B cell (primary cell): ENCODE results near the gene WARS2. TPM values are rescaled to one million over a fixed set of nuclear protein-coding genes. Genes with fewer than 3 reads are reported as not detected.

ENCODE experiments used
- ATAC-seq: fragments of 200-7000 bp; cut with Tn5 transposase; one replicate; pipeline ENCODE4 v1.10.0; 2021; ENCODE audit warnings: low read depth, mild to moderate bottlenecking, moderate number of reproducible peaks, moderate library complexity
- CTCF ChIA-PET: fragments of 350-600 bp; sonication (Branson Sonifier 250); formaldehyde crosslinking; loops from one replicate; lab custom pipeline; 2021; ENCODE audit warnings: antibody characterized with exemption, inconsistent platforms; lab: Charles Lee
- POLR2A ChIA-PET: fragments of 350-600 bp; sonication (Branson Sonifier 250); formaldehyde crosslinking; loops from one replicate; lab custom pipeline; 2021; ENCODE audit warnings: antibody characterized with exemption; lab: Charles Lee
- DNase-seq: peaks from one replicate; pipeline ENCODE4 v3.0.0; 2013
- H2AFZ ChIP-seq: 2 replicates; pipeline ENCODE4 v1.6.1; 2012; ENCODE audit warnings: mild to moderate bottlenecking, low read depth, low read length; ENCODE audit not compliant: insufficient read depth, poor library complexity, severe bottlenecking
- H3K27ac ChIP-seq, 2 donors: 1 replicate in 1 of 2; 2 replicates in 1 of 2; pipeline ENCODE4 v1.5.1; 2012 to 2013; ENCODE audit warnings: low read length in 2 of 2, mild to moderate bottlenecking in 2 of 2, moderate library complexity in 1 of 2
- H3K27me3 ChIP-seq, 4 experiments: fragments of 200-600 bp in 1 of 4; sonication (generic) in 1 of 4; replicated peaks in 1 of 4; 1 replicate in 2 of 4; 2 replicates in 2 of 4; pipeline versions ENCODE4 v1.6.1 to v1.7.0; 2013 to 2016; ENCODE audit warnings: low read length in 3 of 4, mild to moderate bottlenecking in 2 of 4, mixed read lengths in 1 of 4, moderate library complexity in 1 of 4; ENCODE audit not compliant: insufficient read depth in 4 of 4, control insufficient read depth in 3 of 4; ENCODE audit errors: control extremely low read depth in 1 of 4
- H3K36me3 ChIP-seq, 2 experiments: replicated peaks in 1 of 2; 1 replicate in 1 of 2; 2 replicates in 1 of 2; pipeline versions ENCODE4 v1.6.1 to v1.7.1; 2013; ENCODE audit warnings: low read length in 1 of 2; ENCODE audit not compliant: insufficient read depth in 2 of 2, control insufficient read depth in 1 of 2; ENCODE audit errors: control extremely low read depth in 1 of 2, extremely low read depth in 1 of 2
- H3K4me1 ChIP-seq, 2 donors: fragments of 200-600 bp in 1 of 2; sonication (generic) in 1 of 2; 1 replicate in 1 of 2; 2 replicates in 1 of 2; pipeline versions ENCODE4 v1.5.1 to v1.6.1; 2013 to 2017; ENCODE audit warnings: low read length in 2 of 2; ENCODE audit not compliant: control insufficient read depth in 2 of 2, insufficient read depth in 2 of 2
- H3K4me2 ChIP-seq: replicated peaks from 2 replicates; pipeline ENCODE3; 2012; ENCODE audit warnings: mild to moderate bottlenecking, low read depth, low read length; ENCODE audit not compliant: poor library complexity, severe bottlenecking
- H3K4me3 ChIP-seq, 5 experiments: fragments of 200-600 bp in 1 of 5; sonication (generic) in 1 of 5; 1 replicate in 3 of 5; 2 replicates in 2 of 5; pipeline versions ENCODE4 v1.5.1 to v1.7.0; 2011 to 2016; ENCODE audit warnings: low read length in 4 of 5, mild to moderate bottlenecking in 4 of 5, low read depth in 2 of 5, control low read depth in 1 of 5, moderate library complexity in 1 of 5; ENCODE audit not compliant: insufficient read depth in 1 of 5; ENCODE audit errors: control extremely low read depth in 1 of 5, extremely low read depth in 1 of 5
- H3K79me2 ChIP-seq: fragments of 200-600 bp; sonication (generic); one replicate; pipeline ENCODE4 v1.6.0; 2016; ENCODE audit warnings: low read length; ENCODE audit not compliant: control insufficient read depth, insufficient read depth
- H3K9ac ChIP-seq: fragments of 200-600 bp; sonication (generic); 2 replicates; pipeline ENCODE4 v1.6.1; 2017; ENCODE audit warnings: mild to moderate bottlenecking, low read length, moderate library complexity
- H3K9me3 ChIP-seq, 3 donors: one replicate each; pipeline versions ENCODE4 v1.6.1 to v1.7.1; 2013; ENCODE audit warnings: low read length in 2 of 3; ENCODE audit not compliant: control insufficient read depth in 2 of 3, insufficient read depth in 1 of 3; ENCODE audit errors: control extremely low read depth in 1 of 3
- H4K20me1 ChIP-seq: 2 replicates; pipeline ENCODE4 v1.6.0; 2012; ENCODE audit warnings: mild to moderate bottlenecking, low read length; ENCODE audit not compliant: insufficient read depth, control insufficient read depth, poor library complexity, severe bottlenecking
- H3K27ac Mint-ChIP-seq: one replicate; pipeline ENCODE4 v1.8.0; 2021; ENCODE audit warnings: mixed read lengths
- H3K27me3 Mint-ChIP-seq: one replicate; pipeline ENCODE4 v1.8.0; 2021; ENCODE audit warnings: mixed read lengths
- H3K4me1 Mint-ChIP-seq: one replicate; pipeline ENCODE4 v1.8.0; 2021; ENCODE audit warnings: mixed read lengths
- H3K4me3 Mint-ChIP-seq: one replicate; pipeline ENCODE4 v1.8.0; 2021; ENCODE audit warnings: mixed read lengths
- H3K9me3 Mint-ChIP-seq: one replicate; pipeline ENCODE4 v1.8.0; 2022; ENCODE audit warnings: mixed read lengths; ENCODE audit not compliant: insufficient read depth
- EZH2 ChIP-seq: IDR thresholded peaks from 2 replicates; pipeline ENCODE4 v1.6.1; 2012; ENCODE audit warnings: borderline replicate concordance, low read depth, mild to moderate bottlenecking, moderate library complexity, low read length; ENCODE audit not compliant: insufficient read depth, poor library complexity, severe bottlenecking
- WGBS: methylation state at CpG from one replicate; pipeline ENCODE4 v1.1.5; 2013; ENCODE audit warnings: missing lambda C conversion rate; ENCODE audit not compliant: insufficient coverage; 5-methylcytosine and 5-hydroxymethylcytosine counted together
- intact Hi-C: fragments of 100-400 bp; cut with micrococcal nuclease; formaldehyde crosslinking; loops from one replicate; pipeline ENCODE4 v1.10.0; 2022
- polyA plus RNA-seq: library from polyadenylated mRNA; depleted of rRNA; stranded (reverse); fragments of >200 nt; gene quantifications from 2 replicates; pipeline ENCODE4 v1.2.3, GENCODE V29; 2012
- total RNA-seq, 2 donors: library from RNA; stranded (reverse); fragments of 120-200 nt in 1 of 2; gene quantifications; 1 replicate in 1 of 2; 2 replicates in 1 of 2; pipeline versions ENCODE4 v1.2.3 to v1.2.4, GENCODE V29; 2013 to 2022
- TF ChIP-seq, protein P1 (sequence below): fragments of 200-600 bp; IDR thresholded peaks from one replicate; pipeline ENCODE4 v1.8.0; 2022; ENCODE audit warnings: antibody characterized with exemption, mild to moderate bottlenecking

WARS2 gene
- total and polyA plus RNA-seq, 2 donors (not counting 1 experiment from before 2014, with no cell fraction given) = 4.2 to 14.3 TPM

DNA sequence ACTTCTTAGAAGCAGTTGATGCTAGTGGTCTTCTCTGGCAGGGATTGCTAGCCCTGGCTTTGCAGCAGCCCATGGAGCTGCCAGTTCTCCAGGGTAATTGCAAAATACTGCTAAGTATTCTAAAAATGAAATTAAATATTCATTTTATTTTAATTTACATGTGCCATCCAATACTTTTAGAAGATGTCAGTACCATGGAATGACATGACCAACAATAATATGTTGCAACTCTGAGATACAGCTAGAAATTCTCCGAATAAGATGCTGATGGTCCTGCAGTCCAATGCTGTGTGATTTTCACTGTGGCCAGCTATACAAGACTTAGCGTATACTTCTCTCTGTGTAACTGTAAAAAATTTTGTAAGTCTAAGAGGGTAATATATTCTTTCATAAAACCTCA, 20.0 kb upstream of the WARS2 start:
- H3K9me3 Mint-ChIP-seq = peaks cover 3% of the 10 kb centered on the region
- H3K4me2 ChIP-seq = no peak overlapping the region
- no peaks in the 10 kb centered on the region for H4K20me1 ChIP-seq
- TF ChIP-seq, protein P1, sequence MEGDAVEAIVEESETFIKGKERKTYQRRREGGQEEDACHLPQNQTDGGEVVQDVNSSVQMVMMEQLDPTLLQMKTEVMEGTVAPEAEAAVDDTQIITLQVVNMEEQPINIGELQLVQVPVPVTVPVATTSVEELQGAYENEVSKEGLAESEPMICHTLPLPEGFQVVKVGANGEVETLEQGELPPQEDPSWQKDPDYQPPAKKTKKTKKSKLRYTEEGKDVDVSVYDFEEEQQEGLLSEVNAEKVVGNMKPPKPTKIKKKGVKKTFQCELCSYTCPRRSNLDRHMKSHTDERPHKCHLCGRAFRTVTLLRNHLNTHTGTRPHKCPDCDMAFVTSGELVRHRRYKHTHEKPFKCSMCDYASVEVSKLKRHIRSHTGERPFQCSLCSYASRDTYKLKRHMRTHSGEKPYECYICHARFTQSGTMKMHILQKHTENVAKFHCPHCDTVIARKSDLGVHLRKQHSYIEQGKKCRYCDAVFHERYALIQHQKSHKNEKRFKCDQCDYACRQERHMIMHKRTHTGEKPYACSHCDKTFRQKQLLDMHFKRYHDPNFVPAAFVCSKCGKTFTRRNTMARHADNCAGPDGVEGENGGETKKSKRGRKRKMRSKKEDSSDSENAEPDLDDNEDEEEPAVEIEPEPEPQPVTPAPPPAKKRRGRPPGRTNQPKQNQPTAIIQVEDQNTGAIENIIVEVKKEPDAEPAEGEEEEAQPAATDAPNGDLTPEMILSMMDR = no peak
- TF ChIP-seq EZH2 = no peak
- H3K4me3 ChIP-seq = no peak overlapping the region
- DNase-seq = no peak
- no peaks in the 10 kb centered on the region for H3K9me3 ChIP-seq
- peaks cover 8% of the 10 kb centered on the region for H3K79me2 ChIP-seq
- H3K27ac ChIP-seq = no peak overlapping the region
- ChIA-PET CTCF (no interaction called here), POLR2A (no interaction called here)
- ATAC-seq = no peak
- intact Hi-C loops = no loop called here
- peaks cover 10 to 42% of the 10 kb centered on the region in 2 experiments for H3K36me3 ChIP-seq
- no peak overlapping the region for H3K4me3 Mint-ChIP-seq
- no peaks in the 10 kb centered on the region for H3K27me3 ChIP-seq
- H2AFZ ChIP-seq = no peak overlapping the region
- H3K4me1 Mint-ChIP-seq = peaks cover 2% of the 10 kb centered on the region
- H3K9ac ChIP-seq = no peak overlapping the region
- H3K4me1 ChIP-seq = no peaks in the 10 kb centered on the region
- no peak overlapping the region for H3K27ac Mint-ChIP-seq
- no CpG with 5 or more reads among the region's 2 CpGs for WGBS
- no peaks in the 10 kb centered on the region for H3K27me3 Mint-ChIP-seq

DNA sequence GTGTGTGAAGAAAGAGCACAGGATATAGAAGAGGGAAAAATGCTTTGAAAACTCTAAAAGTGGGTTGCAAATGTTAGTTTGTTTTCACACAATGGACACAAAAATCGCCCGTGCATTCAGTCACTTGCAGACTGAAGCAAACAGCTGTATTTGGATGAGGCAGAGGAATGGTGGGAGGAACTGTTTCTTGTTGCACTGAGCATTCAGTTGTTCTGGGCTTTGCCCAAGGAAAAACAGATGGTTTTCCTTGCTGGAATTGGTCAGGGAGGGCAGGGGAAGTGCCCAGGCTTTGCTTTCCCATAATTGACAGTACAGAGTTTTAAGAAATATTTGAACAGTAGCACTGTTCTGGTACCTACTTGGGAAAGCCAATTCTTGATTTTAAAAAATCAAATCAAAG, 19.5 kb upstream of the WARS2 start:
- WGBS = 100% methylated on average over 2 of the region's 2 CpGs
- POLR2A ChIA-PET = no interaction called here
- Histone ChIP-seq H3K9ac (no peak overlapping the region), H3K4me2 (no peak overlapping the region), H3K36me3 (peaks cover 11 to 42% of the 10 kb centered on the region in 2 experiments), H3K9me3 (no peaks in the 10 kb centered on the region), H3K4me1 (no peaks in the 10 kb centered on the region), H3K27me3 (no peaks in the 10 kb centered on the region), H3K4me3 (no peak overlapping the region), H4K20me1 (no peaks in the 10 kb centered on the region), H3K79me2 (peaks cover 8% of the 10 kb centered on the region), H3K27ac (no peak overlapping the region), H2AFZ (no peak overlapping the region)
- Mint-ChIP-seq H3K4me1 (peaks cover 4% of the 10 kb centered on the region), H3K9me3 (peaks cover 3% of the 10 kb centered on the region), H3K4me3 (no peak overlapping the region), H3K27ac (no peak overlapping the region), H3K27me3 (no peaks in the 10 kb centered on the region)
- TF ChIP-seq EZH2 = no peak
- DNase-seq (no peak), ATAC-seq (no peak)
- CTCF ChIA-PET = no interaction called here
- intact Hi-C loops = no loop called here
